ENCODE results near the gene ARHGAP21. TPM values are rescaled to one million over a fixed set of nuclear protein-coding genes. Genes with fewer than 3 reads are reported as not detected.

The ARHGAP21 gene
- total RNA-seq, 1 donor from 2014 or later: 80.6 TPM

DNA sequence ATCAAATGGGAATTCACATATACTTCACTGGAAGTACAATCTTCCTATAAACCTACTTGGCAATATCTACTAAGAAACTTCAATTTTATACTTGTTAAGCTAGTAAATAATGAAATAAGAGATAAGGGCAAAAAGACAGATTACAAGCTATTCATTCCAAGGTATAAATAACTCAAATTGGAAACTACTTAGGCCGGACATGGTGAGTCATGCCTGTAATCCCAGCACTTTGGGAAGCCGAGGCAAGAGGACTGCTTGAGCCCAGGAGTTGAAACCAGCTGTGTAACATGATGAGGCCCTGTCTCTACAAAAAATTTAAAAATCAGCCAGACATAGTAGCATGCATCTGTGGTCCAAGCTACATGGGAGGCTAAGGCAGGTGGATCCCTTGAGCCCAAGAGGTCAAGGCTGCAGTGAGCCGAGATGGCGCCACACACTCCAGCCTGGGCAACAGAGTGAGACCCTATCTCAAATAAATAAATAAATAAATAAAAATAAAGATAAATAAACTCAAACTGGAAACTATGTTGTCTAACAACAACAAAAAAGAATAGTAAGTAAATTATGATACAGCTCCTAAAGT is 37.6 kb downstream of the ARHGAP21 start:
- no peak overlapping the region for H3K4me3 ChIP-seq (ENCODE audit: low read depth, low read length)
- TF ChIP-seq, protein P1, sequence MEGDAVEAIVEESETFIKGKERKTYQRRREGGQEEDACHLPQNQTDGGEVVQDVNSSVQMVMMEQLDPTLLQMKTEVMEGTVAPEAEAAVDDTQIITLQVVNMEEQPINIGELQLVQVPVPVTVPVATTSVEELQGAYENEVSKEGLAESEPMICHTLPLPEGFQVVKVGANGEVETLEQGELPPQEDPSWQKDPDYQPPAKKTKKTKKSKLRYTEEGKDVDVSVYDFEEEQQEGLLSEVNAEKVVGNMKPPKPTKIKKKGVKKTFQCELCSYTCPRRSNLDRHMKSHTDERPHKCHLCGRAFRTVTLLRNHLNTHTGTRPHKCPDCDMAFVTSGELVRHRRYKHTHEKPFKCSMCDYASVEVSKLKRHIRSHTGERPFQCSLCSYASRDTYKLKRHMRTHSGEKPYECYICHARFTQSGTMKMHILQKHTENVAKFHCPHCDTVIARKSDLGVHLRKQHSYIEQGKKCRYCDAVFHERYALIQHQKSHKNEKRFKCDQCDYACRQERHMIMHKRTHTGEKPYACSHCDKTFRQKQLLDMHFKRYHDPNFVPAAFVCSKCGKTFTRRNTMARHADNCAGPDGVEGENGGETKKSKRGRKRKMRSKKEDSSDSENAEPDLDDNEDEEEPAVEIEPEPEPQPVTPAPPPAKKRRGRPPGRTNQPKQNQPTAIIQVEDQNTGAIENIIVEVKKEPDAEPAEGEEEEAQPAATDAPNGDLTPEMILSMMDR (IDR thresholded peaks at IDR 0.05; ENCODE audit: insufficient read depth, low read length, severe bottlenecking): no peak
- no peaks in the 10 kb centered on the region for H3K36me3 ChIP-seq (ENCODE audit: control insufficient read depth, insufficient read depth, low read length)
- peak; percentile 50 for DNase-seq (ENCODE audit: low read depth)
- no peaks in the 10 kb centered on the region for H3K27me3 ChIP-seq (ENCODE audit: control insufficient read depth, insufficient read depth, low read length)
- no peak for FAIRE-seq

DNA sequence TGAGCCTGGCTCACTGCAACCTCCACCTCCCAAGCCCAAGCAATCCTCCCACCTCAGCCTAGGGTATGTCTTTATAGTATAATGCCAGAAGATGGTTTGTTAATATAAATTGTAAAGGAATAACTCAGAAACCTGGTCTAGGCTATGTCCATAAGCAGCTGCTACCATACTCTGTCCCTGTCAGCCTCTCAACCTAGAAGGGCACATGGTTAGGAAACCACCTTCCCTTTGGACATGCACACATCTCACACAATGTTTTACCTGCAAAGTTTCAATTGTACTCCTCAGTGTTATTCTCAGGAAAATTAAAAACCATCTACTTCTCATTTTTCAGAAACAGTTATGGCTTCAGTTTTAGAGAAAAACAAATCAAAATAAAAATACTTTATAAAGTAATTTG is 40.1 kb downstream of the ARHGAP21 start:
- no peak for FAIRE-seq
- Histone ChIP-seq H3K36me3 (ENCODE audit: control insufficient read depth, insufficient read depth, low read length) (no peaks in the 10 kb centered on the region), H3K4me3 (ENCODE audit: low read depth, low read length) (no peak overlapping the region), H3K27me3 (ENCODE audit: control insufficient read depth, insufficient read depth, low read length) (no peaks in the 10 kb centered on the region)
- DNase-seq (ENCODE audit: low read depth): no peak
- TF ChIP-seq, protein P1 (IDR thresholded peaks at IDR 0.05; ENCODE audit: insufficient read depth, low read length, severe bottlenecking): no peak

DNA sequence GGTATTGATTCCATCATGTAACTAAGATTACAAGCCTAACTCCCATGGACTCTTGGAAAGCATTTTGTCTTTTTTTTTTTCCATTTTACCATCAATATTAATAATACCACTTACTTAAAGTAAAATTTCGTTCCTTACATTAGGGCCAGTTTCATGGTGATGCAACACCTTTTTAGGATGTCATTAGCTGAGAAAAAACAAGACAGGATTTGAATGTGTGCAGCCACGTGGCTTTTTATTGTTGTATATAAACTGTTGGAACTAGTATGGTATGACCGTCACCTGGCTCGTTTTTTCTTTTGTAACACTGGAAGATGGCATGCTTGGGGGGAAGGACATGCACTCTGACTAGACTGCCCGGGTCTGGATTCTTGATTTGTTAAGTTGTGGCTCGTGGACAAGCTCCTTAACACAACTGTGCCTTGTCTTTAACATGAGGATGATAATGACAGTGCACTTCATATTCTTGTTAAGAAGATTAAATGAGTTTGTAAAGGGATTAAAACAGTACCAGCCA is 42.1 kb downstream of the ARHGAP21 start:
- TF ChIP-seq, protein P1 (IDR thresholded peaks at IDR 0.05; ENCODE audit: insufficient read depth, low read length, severe bottlenecking): no peak
- FAIRE-seq (no peak), DNase-seq (ENCODE audit: low read depth) (peak; percentile 54)
- Histone ChIP-seq H3K36me3 (ENCODE audit: control insufficient read depth, insufficient read depth, low read length) (no peaks in the 10 kb centered on the region), H3K4me3 (ENCODE audit: low read depth, low read length) (no peak overlapping the region), H3K27me3 (ENCODE audit: control insufficient read depth, insufficient read depth, low read length) (no peaks in the 10 kb centered on the region)

DNA sequence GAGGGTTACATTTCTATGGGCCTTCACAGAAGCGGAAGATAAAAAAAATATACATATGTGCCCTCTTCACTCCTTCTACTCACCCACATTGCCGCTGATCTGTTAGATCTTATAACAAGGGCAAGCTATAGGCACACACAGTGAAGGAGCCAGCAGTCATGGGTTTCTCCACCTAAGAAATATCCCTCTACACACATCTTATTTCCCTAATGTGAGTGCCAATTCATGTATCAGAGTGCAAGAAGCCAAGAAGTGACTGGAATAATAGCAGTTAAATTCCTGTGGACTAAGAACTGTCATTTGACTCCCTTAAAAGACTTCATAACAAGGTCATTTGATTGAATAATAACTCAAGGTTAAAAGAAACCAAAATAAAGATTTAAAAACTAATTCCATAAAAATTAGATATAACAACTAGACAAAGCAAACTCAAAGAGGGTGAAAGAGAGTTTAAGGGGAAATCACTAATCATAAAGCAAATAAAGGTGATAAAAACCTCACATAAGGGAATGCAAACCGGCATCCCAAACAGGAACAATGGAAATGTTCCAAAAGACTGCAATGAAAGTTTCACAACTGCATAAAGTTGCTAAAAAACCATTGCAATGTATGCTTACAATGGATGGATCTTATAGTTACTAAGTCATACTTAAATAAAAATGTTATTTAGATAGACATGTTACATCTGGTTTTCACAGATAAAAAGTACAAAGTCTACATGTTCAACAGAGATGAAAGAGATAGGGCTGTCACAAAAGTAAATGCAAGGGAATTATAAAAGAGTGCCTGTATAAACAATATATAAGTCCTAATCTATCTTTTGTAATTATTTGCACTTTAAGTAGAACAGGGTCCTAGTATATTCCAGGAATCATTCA is 42.8 kb downstream of the ARHGAP21 start:
- DNase-seq (ENCODE audit: low read depth): no peak
- TF ChIP-seq, protein P1 (IDR thresholded peaks at IDR 0.05; ENCODE audit: insufficient read depth, low read length, severe bottlenecking): no peak
- no peak overlapping the region for H3K4me3 ChIP-seq (ENCODE audit: low read depth, low read length)
- no peak for FAIRE-seq
- H3K27me3 ChIP-seq (ENCODE audit: control insufficient read depth, insufficient read depth, low read length): no peaks in the 10 kb centered on the region
- H3K36me3 ChIP-seq (ENCODE audit: control insufficient read depth, insufficient read depth, low read length): no peaks in the 10 kb centered on the region

DNA sequence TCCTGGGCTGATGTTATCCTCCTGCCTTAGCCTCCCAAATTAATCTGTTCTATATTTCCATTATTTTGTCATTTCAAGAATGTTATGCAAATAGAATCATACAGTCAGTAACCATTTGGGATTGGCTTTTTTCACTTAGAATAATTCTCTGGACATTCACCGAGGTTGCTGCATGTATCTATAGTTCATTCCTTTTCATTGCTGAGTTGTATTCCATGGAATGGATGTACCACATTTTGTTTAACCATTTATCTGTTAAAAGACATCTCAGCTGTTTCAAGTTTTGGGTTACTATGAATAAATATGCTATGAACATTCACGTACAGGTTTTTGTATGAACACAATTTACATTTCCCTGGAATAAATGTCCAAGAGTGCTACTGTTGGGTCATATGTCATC is 44.9 kb downstream of the ARHGAP21 start:
- Histone ChIP-seq H3K27me3 (ENCODE audit: control insufficient read depth, insufficient read depth, low read length) (no peaks in the 10 kb centered on the region), H3K36me3 (ENCODE audit: control insufficient read depth, insufficient read depth, low read length) (no peaks in the 10 kb centered on the region), H3K4me3 (ENCODE audit: low read depth, low read length) (no peak overlapping the region)
- DNase-seq (ENCODE audit: low read depth) (no peak), FAIRE-seq (no peak)
- TF ChIP-seq, protein P1 (IDR thresholded peaks at IDR 0.05; ENCODE audit: insufficient read depth, low read length, severe bottlenecking): no peak

Measured in bronchial epithelial cell (primary cell).